ENCODE measurements around the gene HUNK.

Gene HUNK

GRCh38 chr21:31920275-31920674 is 47.5 kb downstream of the HUNK start:
- H3K4me3 ChIP-seq (ENCODE audit: low read depth, low read length): no peak overlapping the region
- DNase-seq (ENCODE audit: low read depth): no peak
- no peak for TF ChIP-seq CTCF (conservative IDR thresholded peaks at IDR 0.05; ENCODE audit: low read depth, low read length)

DNA sequence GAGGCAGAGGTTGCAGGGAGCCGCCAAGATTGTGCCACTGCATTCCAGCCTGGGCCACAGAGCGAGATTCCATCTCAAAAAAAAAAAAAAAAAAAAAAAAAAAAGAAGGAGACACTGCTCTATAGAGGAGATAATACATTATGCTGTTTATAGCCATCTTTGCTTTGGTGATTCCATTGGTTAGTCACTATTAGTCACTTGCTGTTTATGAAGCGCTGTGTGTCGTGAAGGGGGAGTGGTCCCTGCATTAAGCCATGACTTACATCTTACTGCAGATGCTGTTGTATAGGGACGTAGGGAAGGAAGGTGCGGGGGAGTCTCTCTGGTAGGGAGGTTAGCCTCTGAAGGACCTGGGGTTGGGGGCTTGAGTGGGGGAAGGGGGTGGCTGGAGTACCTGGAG is 48.3 kb downstream of the HUNK start:
- no peak overlapping the region for H3K4me3 ChIP-seq (ENCODE audit: low read depth, low read length)
- DNase-seq (ENCODE audit: low read depth): no peak
- no peak for TF ChIP-seq CTCF (conservative IDR thresholded peaks at IDR 0.05; ENCODE audit: low read depth, low read length)

- no peak for TF ChIP-seq CTCF (conservative IDR thresholded peaks at IDR 0.05; ENCODE audit: low read depth, low read length)
- DNase-seq (ENCODE audit: low read depth): no peak
These were observed 50.1 kb downstream of the HUNK start for GRCh38 chr21:31922881-31923280.

DNA sequence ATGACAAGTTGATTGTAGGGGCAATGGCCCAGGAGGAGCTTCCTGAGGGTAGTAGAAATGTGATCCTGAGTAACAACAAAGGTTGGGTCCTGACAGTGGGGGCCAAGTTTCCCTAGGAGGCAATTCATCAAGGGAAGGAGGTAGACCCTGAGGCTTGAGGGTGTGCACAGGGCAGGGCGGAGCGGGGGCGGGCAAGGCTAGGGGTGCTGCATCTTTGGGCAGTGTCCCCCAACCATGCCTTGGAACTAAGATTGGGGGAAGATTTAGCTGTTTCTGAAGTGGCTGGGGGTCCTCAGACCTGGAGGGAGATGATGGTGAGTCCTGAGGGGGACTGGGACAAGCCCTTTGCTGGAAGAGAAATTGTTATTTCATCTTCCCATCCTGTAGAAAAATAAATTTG is 50.9 kb downstream of the HUNK start:
- no peak for DNase-seq (ENCODE audit: low read depth)
- H3K4me3 ChIP-seq (ENCODE audit: low read depth, low read length): no peak overlapping the region
- no peak for TF ChIP-seq CTCF (conservative IDR thresholded peaks at IDR 0.05; ENCODE audit: low read depth, low read length)

More at GRCh38 chr21:31922881-31923280, 50.1 kb downstream of the HUNK start:
- no peak overlapping the region for H3K4me3 ChIP-seq (ENCODE audit: low read depth, low read length)

GRCh38 chr21:31924548-31924947 is 51.7 kb downstream of the HUNK start:
- no peak for TF ChIP-seq CTCF (conservative IDR thresholded peaks at IDR 0.05; ENCODE audit: low read depth, low read length)
- no peak for DNase-seq (ENCODE audit: low read depth)
- no peak overlapping the region for H3K4me3 ChIP-seq (ENCODE audit: low read depth, low read length)

- DNase-seq (ENCODE audit: low read depth): no peak
- H3K4me3 ChIP-seq (ENCODE audit: low read depth, low read length): no peak overlapping the region
- no peak for TF ChIP-seq CTCF (conservative IDR thresholded peaks at IDR 0.05; ENCODE audit: low read depth, low read length)
These were observed 53.7 kb downstream of the HUNK start for GRCh38 chr21:31926498-31926897.

- TF ChIP-seq CTCF (conservative IDR thresholded peaks at IDR 0.05; ENCODE audit: low read depth, low read length): no peak
- DNase-seq (ENCODE audit: low read depth): no peak
- H3K4me3 ChIP-seq (ENCODE audit: low read depth, low read length): no peak overlapping the region
These were observed 55.0 kb downstream of the HUNK start for GRCh38 chr21:31927689-31928353.

Measured in choroid plexus epithelial cell (primary cell).